ENCODE results near the gene ATXN7L1.

ATXN7L1 gene

DNA sequence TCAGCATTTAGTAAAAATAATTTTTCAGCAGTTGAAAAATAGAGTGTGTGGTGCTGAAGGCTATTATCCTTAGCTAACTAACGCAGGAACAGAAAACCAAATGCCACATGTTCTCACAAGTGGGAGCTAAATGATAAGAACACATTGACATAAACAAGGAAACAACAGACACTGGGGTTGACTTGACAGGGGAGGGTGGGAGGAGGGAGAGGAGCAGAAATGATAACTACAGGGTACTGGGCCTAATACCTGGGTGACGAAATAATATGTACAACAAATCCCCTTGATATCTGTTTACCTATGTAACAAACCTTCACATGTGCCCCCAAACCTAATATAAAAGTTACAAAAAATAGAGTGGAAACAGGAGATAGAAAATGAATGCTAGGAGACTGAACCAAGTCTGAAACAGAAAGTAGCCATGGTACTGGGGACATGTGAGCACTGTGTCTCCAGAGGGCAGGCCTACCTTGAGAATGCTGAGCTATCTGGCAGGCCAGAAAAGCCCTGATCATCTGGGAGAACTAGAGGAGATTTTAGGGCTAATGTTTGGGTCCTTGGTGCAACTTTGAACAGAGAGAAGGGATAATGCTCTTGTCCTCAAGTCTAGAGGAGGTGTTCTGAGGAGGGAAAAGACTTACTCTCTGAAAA is 290.4 kb downstream of the ATXN7L1 start:
- DNase-seq (ENCODE audit: low read depth in 2 of 2) = no peak

DNA sequence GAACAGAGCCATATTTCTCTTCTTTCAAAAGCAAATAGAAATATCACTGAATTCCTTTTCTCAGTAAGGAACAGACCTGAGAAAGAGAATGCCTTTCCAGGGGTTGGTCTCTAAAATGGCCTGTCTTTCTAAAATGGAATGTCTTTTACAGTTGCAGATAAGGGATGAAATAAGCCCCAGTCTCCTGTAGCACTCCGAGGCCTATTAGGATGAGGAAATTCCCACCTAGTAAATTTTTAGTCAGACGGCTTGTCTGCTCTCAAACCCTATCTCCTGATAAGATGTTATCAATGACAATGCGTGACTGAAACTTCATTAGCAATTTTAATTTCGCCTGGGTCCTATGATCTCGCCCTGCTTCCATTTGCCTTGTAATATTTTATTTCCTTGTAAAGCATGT is 292.2 kb downstream of the ATXN7L1 start:
- no peak for DNase-seq (ENCODE audit: low read depth in 2 of 2)

DNA sequence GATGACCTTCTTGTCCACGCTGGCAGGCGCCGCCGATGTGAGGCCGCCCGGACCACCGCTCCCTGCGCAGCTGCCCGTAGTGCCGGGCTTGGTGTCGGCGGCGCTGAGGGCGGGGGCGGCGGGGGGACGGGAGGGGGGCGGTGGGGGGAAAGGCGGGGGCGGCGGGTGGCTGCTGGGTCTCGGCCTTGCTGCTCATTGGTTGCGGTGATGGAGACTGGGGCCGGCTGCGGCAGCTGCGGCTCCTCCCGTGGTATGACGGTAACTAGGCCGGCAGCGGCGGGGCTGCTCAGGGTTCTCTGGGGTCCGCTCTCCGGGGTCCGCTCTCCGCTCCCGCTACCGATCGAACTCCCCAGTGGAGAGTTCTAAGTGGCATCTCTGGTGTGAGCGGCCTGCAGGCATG is 293.3 kb downstream of the ATXN7L1 start:
- no peak for DNase-seq (ENCODE audit: low read depth in 2 of 2)

DNA sequence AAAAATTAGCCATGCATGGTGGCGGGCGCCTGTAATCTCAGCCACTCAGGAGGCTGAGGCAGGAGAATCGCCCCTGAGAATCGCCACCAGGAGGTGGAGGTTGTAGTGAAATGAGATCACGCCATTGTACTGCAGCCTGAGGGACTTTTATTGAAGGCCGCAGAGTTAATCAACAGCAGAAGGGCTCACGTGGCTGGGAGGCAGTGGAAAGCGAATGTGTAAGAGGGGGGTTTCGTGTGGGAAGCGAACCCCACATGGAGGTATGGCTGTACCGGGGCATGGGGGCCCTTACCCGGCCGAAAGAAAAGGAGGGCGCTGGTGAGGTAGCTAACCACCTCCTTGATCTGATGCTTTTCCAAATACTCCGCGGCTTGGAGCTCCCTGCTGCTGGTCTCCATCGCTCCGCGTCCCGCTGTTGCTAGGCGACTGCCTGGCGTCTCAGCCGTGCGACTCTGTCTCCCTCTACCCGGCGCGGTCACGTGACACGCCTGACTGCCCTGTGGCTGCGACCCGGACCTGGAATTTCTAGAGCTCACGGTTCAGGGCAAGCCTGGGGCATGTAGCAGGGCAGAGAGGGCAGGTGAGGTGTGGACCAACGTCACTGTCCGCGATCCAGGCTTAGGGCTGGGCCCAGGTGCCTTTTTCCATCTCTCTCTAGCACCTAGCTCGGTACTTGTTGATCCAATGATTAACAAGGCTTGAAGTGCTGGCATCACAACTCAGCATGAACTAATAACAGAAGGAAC is 295.2 kb downstream of the ATXN7L1 start, which contains the start of gene EFCAB10:
EFCAB10 (minus strand) TSS at position 428 of the 746 bp plus-strand sequence; CDS start at position 398, 30 bp downstream.
- DNase-seq (ENCODE audit: low read depth in 2 of 2) = peak; percentile 42 to 44

DNA sequence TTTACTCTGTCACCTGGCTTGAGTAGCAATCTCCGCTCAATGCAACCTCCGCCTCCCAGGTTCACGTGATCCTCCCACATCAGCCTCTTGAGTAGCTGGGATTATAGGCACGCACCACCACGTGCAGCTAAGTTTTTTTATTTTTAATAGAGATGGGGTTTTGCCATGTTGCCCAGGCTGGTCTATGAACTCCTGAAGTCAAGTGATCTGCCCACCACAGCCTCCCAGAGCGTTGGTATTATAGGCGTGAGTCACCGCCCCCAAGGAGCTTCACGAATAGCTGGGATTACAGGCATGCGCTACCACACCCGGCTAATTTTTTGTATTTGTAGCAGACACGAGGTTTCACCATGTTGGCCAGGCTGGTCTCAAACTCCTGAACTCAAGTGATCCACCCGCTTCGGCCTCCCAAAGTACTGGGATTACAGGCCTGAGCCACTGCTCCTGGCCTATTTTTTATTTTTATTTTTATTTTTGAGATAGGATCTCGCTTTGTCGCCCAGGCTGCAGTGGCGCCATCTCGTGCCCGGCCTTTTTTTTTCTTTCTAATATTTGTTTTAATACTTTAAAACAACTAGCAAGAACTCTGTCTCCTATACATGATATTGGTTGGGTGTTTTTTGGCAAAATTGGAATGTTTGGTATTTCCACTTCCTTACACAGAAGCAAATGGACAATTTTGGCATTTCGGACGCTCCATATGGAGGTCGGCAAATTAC is 296.2 kb downstream of the ATXN7L1 start:
- DNase-seq (ENCODE audit: low read depth in 2 of 2) = no peak

DNA sequence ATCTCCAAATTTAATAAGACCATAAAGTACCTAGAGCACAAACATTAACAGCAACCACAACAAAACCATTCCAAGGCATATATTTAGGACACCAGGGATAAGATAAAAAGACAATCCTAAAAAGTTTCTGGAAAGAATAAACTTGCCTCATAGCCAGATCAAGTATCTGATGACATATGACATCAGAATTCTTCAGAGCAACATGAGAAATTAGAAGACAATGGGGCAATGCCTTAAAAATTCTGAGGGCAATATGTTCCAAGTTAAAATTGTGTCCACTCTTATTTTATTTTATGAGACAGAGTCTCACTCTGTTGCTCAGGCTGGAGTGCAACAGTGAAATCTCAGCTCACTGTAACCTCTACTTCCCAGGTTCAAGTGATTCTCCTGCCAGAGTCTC is 297.9 kb downstream of the ATXN7L1 start:
- no peak for DNase-seq (ENCODE audit: low read depth in 2 of 2)

DNA sequence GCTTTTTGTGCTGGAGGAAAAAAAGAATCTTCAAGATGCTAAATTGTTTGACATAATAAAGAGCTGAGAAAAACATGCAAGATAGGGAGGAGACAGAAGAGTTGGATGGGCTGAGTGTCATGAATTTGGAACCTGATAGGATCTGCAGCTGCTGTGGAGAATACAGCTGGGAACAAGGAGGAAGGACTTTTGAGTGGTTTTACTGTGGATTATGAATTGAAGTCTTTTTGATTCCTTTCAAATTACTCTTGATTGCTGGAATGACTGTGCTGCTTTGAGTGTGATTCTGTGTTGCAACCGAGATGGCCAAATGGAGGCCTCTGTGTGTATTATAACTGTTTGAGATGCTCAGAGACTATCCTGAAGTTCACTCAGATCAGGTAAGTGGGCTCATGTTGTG is 299.1 kb downstream of the ATXN7L1 start:
- no peak for DNase-seq (ENCODE audit: low read depth in 2 of 2)

DNA sequence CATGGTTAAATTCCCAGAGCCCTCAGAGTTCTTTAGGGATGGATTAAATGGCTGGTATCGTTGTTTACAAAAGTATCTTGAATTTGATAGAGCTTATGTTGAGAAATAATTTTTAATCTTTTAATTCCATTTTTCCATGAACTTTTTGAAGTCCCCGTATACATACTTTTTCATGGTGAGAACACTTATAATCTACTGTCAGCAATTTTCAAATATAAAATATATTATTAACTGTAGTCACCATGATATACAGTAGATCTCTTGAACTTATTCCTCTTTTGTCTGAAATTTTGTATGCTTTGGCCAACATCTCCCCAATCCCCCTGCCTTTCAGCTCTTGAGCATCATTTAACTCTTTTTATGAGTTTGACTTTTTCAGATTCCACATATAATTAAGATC is 304.5 kb downstream of the ATXN7L1 start:
- no peak for DNase-seq (ENCODE audit: low read depth in 2 of 2)

DNA sequence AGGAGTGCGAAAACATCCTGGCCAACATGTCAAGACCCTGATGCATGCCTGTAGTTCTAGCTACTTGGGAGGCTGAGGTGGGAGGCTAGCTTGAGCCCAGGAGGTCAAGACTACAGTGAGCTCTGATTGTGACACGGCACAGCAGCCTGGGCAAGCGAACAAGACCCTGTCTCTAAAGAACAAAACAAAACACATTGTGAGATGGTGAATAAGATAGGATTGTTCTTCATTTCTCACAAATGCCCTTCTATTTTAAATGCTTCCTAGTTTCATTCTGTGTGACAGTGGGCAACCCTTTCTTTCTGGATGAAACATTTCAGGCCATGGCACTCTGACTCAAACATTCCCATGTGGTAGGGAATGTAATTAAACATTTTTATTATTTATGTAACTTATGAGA is 308.6 kb downstream of the ATXN7L1 start:
- no peak for DNase-seq (ENCODE audit: low read depth in 2 of 2)

DNA sequence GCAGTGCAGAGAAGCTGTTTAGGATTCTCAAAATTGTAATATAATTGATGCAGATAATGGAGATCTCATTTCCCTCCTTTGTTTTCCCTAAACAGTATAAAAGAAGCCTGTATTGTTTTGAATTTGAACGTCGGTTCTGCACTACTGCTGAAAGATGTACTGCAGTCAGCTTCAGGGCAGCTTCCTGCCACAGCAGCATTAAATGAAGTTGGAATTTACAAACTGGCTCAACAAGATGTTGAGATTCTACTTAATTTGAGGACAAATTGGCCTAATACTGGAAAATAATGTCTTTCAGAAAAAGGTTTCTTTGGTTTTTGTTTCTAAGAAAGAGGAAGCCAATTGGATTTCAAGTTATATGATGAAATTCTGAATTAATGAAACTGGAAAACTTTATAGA is 309.4 kb downstream of the ATXN7L1 start:
- no peak for DNase-seq (ENCODE audit: low read depth in 2 of 2)

DNA sequence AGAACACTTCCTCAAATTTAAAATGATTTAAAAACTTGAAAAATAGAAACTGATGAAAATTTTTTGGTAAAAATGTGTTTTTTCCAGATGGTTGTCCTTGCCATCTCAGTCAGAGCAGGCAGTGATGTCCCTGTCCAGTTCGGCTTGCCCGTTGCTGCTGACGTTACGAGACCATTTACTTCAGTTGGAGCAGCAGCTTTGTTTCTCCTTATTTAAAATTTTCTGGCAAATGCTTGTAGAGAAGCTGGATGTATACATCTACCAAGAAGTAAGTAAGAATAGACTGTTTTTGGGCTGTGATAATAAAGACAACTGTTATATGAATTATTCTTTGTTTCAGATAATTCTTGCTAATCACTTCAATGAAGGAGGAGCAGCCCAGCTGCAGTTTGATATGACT is 311.2 kb downstream of the ATXN7L1 start:
- no peak for DNase-seq (ENCODE audit: low read depth in 2 of 2)

DNA sequence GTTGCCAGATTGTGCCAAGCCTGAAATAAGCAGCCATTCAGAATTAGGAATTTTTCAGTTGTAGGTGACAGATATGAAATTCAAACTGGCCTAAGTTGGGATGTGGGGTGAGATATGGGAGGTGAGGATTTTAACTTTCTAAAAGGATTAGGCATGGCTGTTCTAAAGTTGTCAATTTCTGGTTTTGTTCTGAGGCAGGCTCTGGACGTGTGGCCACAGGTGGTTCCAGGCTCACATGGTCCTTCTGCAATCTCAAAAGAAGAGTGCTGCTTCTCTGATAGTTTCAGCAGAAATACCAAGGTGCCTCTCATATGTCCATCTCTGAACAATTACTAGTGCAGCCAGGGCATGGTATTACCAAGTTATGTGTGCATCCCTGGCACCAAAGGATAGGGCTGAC is 316.5 kb downstream of the ATXN7L1 start:
- no peak for DNase-seq (ENCODE audit: low read depth in 2 of 2)

Measured in stimulated activated CD8-positive, alpha-beta memory T cell treated with anti-CD3 and anti-CD28 coated beads, Interleukin-2, amount 100 ng/mL, for 48 hours (primary cell).